Psoas muscle (tissue), 8 donors: Measurements from ENCODE around the gene SP3. TPM values are rescaled to one million over a fixed set of nuclear protein-coding genes. Genes with fewer than 3 reads are reported as not detected.

Experiments
- ATAC-seq, 4 donors: fragments of 200-7000 bp; cut with Tn5 transposase; one replicate each; pipeline ENCODE4 v1.9.1; 2020; ENCODE audit warnings: moderate library complexity in 3 of 4, mild to moderate bottlenecking in 2 of 4
- DNase-seq, 2 donors: peaks; one replicate each; pipeline ENCODE4 v3.0.0-alpha.2; 2020
- H3K27ac ChIP-seq: fragments of 200-600 bp; one replicate; pipeline ENCODE4 v1.8.0; 2022
- H3K27me3 ChIP-seq, 3 donors: fragments of 200-600 bp in 1 of 3; one replicate each; pipeline versions ENCODE4 v1.6.1 to v1.8.0; 2013 to 2022; ENCODE audit warnings: low read length in 2 of 3, mild to moderate bottlenecking in 2 of 3, moderate library complexity in 1 of 3; ENCODE audit not compliant: insufficient read depth in 3 of 3
- H3K36me3 ChIP-seq, 2 donors: fragments of 200-600 bp in 1 of 2; one replicate each; pipeline versions ENCODE4 v1.6.1 to v1.8.0; 2013 to 2022; ENCODE audit warnings: low read depth in 1 of 2, mild to moderate bottlenecking in 1 of 2, moderate library complexity in 1 of 2; ENCODE audit not compliant: insufficient read depth in 1 of 2
- H3K4me1 ChIP-seq: fragments of 200-600 bp; one replicate; pipeline ENCODE4 v1.8.0; 2022
- H3K4me3 ChIP-seq: fragments of 200-600 bp; one replicate; pipeline ENCODE4 v1.8.0; 2022; ENCODE audit warnings: mild to moderate bottlenecking
- H3K9me3 ChIP-seq: fragments of 200-600 bp; one replicate; pipeline ENCODE4 v1.8.0; 2022
- WGBS, 3 donors: extraction: QIAGEN DNeasy Blood & Tissue Kit; methylation state at CpG; one replicate each; pipeline versions ENCODE4 v1.1.6 to v1.1.7; 2013; 5-methylcytosine and 5-hydroxymethylcytosine counted together
- intact Hi-C, 2 donors: fragments of 100-400 bp; cut with DNase I; formaldehyde crosslinking; loops; one replicate each; pipeline versions ENCODE4 v1.11.0 to v1.14.2; 2022
- polyA plus RNA-seq, 3 donors: library from polyadenylated mRNA; stranded (reverse); fragments of 200-250 nt; gene quantifications; one replicate each; pipeline ENCODE4 v1.2.3, GENCODE V29; 2013
- total RNA-seq, 4 donors: library from RNA; stranded (reverse); fragmentation: NEBNext Ultra II Directional in 2 of 4; extraction: Animal tissue kit (Norgen Biotek cat#: 25700) in 2 of 4; gene quantifications; one replicate each; pipeline versions ENCODE4 v1.2.1 to v1.2.4, GENCODE V29; 2021 to 2023
- TF ChIP-seq, protein P1 (sequence below): fragments of 200-600 bp; IDR thresholded peaks from one replicate; pipeline ENCODE4 v1.8.0; 2022; ENCODE audit warnings: antibody characterized with exemption
- donor health status: healthy with polysubstance abuse.
- donor health status: DM: no; HTN: no; CAD: no; lungs with moderate emphysema.
- donor health status: Bipolar disorder and iron deficiency.
- donor health status: healthy.
- donor health status: DM: yes; HTN: yes; CAD: no.
- donor health status: DM: no; HTN: no; CAD: no.
- donor health status: DM: no; HTN: no; CAD: no.
- donor health status: DM: yes; HTN: yes; CAD: no.

SP3 gene
- total and polyA plus RNA-seq, 7 donors: 13.9 to 52.0 (median 38.2) TPM

DNA sequence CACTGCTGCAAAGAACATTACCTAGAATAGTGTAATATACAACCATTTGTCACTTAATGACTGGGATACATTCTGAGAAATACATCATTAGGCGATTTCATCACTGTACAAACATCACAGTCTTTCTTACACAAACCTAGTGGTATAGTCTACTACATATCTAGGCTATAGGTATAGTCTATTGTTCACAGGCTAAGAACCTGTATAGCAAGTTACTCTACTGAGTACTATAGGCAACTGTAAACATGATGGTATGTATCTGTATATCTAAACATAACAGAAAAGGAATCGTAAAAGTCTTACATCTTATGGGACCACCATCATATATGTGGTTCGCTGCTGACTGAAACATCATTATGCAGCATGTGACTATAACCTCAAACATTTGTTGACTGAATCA, 21.4 kb downstream of the SP3 start:
- H3K4me1 ChIP-seq: peaks cover 81% of the 10 kb centered on the region
- intact Hi-C loops: no loop called here
- no peak for DNase-seq
- no peak for ATAC-seq
- no peak overlapping the region for H3K4me3 ChIP-seq
- H3K27ac ChIP-seq: no peak overlapping the region
- no peaks in the 10 kb centered on the region for H3K9me3 ChIP-seq
- WGBS, 3 donors: 95 to 98% (median 96%) methylated on average over 3 of the region's 3 CpGs
- no peaks in the 10 kb centered on the region for H3K36me3 ChIP-seq
- TF ChIP-seq, protein P1, sequence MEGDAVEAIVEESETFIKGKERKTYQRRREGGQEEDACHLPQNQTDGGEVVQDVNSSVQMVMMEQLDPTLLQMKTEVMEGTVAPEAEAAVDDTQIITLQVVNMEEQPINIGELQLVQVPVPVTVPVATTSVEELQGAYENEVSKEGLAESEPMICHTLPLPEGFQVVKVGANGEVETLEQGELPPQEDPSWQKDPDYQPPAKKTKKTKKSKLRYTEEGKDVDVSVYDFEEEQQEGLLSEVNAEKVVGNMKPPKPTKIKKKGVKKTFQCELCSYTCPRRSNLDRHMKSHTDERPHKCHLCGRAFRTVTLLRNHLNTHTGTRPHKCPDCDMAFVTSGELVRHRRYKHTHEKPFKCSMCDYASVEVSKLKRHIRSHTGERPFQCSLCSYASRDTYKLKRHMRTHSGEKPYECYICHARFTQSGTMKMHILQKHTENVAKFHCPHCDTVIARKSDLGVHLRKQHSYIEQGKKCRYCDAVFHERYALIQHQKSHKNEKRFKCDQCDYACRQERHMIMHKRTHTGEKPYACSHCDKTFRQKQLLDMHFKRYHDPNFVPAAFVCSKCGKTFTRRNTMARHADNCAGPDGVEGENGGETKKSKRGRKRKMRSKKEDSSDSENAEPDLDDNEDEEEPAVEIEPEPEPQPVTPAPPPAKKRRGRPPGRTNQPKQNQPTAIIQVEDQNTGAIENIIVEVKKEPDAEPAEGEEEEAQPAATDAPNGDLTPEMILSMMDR: no peak
- H3K27me3 ChIP-seq: no peaks in the 10 kb centered on the region

DNA sequence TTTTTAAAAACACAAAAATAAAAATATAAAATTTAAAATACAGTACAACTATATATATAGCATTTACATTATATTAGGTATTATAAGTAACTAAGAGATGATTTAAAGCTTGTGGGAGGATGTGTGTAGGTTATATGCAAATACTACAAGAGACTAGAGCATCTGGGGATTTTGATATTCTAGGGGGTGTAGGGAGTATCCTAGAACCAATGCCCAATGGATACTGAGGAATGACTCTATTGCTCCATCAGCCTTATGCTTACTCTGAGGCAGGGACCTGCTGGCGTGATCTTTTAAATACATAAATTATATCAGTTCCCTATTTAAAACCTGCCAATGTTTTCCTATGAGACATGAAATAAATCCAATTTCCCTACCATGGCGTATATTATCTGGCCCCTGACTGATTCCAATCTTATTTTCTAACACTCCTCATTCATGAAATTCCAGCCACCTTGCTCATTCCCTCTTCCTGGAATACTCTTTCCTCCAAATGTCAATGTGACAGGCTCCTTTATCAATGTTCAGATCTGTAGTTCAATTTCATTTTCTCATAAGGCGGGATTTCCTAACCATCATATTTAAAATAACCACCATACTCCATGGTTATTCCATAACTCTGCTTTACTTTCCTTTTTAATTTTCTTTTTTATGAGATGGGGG, 22.2 kb downstream of the SP3 start:
- Histone ChIP-seq H3K27me3 (no peaks in the 10 kb centered on the region), H3K4me1 (peaks cover 80% of the 10 kb centered on the region), H3K4me3 (no peak overlapping the region), H3K36me3 (no peaks in the 10 kb centered on the region), H3K27ac (no peak overlapping the region), H3K9me3 (no peaks in the 10 kb centered on the region)
- TF ChIP-seq, protein P1: no peak
- DNase-seq (no peak), ATAC-seq (no peak)
- intact Hi-C loops: no loop called here
- WGBS, 3 donors: 85 to 94% (median 87%) methylated on average over 3 of the region's 3 CpGs

DNA sequence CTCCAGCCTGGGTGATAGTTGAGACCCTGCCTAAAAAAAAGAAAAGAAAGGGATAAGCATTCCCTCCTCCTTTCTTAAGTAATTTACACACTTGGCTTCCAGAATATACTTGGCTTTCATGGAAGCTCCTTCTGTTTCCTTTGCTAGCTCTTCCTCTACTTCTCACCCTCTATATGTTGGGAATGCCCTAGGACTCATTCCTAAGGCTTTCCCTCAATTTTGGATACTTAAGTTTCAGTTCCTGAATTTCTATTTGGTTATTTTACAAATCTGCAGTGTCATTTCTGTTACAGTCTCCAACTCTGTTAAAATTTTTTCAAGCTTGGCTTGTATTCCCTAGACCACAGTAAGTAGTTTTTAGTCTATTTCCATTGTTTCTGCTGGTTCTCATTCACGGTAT, 23.6 kb downstream of the SP3 start:
- peaks cover 86% of the 10 kb centered on the region for H3K4me1 ChIP-seq
- no peak overlapping the region for H3K4me3 ChIP-seq
- TF ChIP-seq, protein P1: no peak
- intact Hi-C loops: no loop called here
- no peaks in the 10 kb centered on the region for H3K27me3 ChIP-seq
- WGBS, 3 donors: 76 to 83% (median 80%) methylated on average over 1 of the region's 1 CpG
- no peaks in the 10 kb centered on the region for H3K9me3 ChIP-seq
- ATAC-seq (no peak), DNase-seq (no peak)
- no peaks in the 10 kb centered on the region for H3K36me3 ChIP-seq
- no peak overlapping the region for H3K27ac ChIP-seq

- peaks cover 90% of the 10 kb centered on the region for H3K4me1 ChIP-seq
- no peak for DNase-seq
- TF ChIP-seq, protein P1: no peak
- intact Hi-C loops: no loop called here
- H3K4me3 ChIP-seq: no peak overlapping the region
- no peaks in the 10 kb centered on the region for H3K9me3 ChIP-seq
- H3K36me3 ChIP-seq: no peaks in the 10 kb centered on the region
- 94 to 98% (median 96%) methylated on average over 5 of the region's 5 CpGs for WGBS, 3 donors
- no peaks in the 10 kb centered on the region for H3K27me3 ChIP-seq
- H3K27ac ChIP-seq: no peak overlapping the region
- no peak for ATAC-seq
Observed at GRCh38 chr2:173940208-173941020, 24.8 kb downstream of the SP3 start.
